HG03571 (cell line): ENCODE results near the gene KCTD16.

Experiments used
- ATAC-seq: cut with Tn5 transposase; IDR thresholded peaks from one replicate; pipeline ENCODE4 v1.9.1; 2021; ENCODE audit not compliant: unreplicated experiment

KCTD16 gene

DNA sequence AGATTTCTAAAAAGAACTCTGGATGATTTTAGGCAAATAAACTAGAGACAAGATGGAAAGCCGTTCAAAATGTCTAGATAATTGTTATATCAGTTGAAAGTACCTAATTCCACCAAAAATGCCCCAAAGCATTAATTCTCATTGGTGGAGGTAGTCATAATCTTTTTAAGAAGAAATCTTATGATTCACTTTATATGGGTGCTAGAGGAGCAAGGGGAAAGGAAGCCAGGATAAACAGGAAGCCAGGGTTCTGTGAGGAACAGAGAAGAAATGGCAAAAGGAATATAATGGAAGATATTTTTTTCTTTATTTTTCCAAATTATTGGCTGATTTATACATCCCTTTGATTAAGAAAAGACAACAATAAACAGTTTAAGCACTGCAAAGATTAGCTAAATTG is 8.0 kb upstream of the KCTD16 start:
- no peak for ATAC-seq

DNA sequence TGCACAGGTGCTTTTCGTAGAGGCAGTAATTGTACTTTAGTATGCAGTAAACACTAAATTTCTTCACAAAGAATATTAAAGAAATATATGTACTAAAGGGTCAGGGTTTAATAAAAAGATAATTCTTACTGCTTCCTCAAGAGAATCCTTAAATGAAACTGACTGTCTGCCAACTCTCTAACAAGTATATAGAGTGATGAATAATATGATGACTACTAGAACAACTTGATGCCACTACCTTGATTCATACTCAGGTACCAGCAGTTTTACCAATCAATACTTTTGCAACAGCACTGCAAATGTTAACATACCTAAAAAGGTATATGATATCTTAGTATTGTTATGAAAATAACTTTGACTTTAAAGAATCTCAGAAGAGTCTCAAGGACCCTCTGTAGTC is 4.0 kb upstream of the KCTD16 start:
- no peak for ATAC-seq

DNA sequence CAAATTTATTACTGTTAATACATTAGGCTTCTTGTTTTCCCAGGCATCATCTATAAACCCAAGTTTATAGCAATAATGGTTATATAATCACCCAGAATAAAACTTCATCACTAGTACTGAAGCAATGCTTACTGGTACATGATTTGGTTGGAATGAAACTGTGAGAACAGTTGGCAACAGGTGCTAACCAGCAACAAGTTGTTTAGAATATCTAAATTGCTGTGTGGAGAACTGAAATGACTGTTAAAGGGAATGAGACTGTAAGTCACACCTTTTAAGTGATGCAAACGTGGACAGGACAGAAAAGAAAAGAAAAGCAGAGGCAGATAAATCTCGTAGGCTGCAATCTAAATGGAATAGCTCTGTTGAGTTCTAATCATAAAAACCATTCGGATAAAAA is 2.7 kb upstream of the KCTD16 start:
- ATAC-seq, result no peak

DNA sequence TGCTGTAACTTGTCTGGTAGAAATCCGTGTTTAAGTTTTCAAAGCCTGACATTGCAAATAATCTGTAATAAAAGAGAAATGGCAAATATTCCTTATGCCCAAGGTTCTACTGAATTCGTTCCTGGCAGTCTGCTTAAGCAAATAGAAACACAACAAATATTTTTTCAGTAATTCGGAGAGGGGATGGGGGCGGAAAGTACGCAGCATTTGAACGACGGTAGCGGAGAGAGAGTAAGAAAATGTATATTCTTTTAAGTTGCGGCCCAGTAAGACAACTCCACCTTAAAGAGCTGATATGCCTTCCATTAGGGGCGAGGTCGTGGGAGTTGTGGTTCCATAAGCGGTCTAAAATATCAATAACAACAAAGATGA is 783 bp upstream of the KCTD16 start:
- ATAC-seq, result no peak

DNA sequence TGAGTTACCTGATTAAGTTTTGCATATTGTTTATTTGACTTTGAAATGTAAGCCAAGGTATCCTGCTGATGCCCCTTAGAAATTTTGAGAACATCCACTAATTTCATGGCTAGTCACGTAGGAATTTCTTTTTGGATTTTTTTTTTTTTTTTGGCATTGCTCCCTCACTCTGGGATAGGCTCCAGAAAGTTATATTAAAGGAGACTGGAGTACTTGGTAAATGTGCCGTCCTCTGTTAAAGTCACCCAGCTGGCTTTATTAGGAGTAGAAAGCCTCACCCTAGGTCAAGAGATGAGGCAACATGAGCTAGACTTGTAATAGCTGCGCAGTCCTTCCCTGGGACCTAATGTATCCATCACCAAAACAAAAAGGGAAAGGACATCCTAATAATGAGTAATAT is 3.1 kb downstream of the KCTD16 start:
- no peak for ATAC-seq

DNA sequence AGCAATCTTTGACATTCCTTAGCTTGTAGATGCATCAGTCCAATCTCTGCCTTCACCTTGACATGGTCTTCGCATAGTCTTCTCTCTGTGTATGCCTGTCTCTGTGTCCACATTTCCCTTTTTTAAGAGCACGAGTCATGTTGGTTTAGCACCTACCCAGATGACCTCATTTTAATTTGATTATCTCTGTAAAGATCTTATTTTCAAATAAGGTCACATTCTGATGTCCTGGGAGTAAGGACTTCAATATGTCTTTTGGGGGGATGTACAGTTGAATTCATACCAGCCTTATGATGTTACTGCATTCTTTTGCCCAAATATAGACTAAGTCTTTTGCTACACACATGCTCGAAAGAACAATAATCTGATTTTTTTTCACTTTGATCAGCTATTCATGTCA is 6.9 kb downstream of the KCTD16 start:
- ATAC-seq, result no peak

DNA sequence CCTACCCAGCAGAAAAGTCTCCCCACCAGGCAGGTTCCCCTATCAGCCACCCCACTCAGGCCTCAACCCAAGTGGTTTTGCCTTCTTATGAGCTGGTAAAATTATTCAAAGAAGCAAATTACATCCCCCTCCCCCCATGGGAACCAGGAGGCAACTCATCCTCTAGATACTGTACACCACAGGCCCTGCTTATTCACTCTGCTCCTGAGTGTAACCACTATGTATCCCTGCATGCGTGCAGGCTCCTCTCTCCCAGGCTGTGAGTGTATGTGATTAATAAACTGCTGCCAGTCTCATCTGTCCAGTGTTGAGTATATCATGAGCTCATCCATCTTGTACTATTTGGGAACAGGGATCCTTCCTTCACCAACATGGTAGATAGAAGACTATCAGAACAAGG is 8.6 kb downstream of the KCTD16 start:
- ATAC-seq, result no peak

DNA sequence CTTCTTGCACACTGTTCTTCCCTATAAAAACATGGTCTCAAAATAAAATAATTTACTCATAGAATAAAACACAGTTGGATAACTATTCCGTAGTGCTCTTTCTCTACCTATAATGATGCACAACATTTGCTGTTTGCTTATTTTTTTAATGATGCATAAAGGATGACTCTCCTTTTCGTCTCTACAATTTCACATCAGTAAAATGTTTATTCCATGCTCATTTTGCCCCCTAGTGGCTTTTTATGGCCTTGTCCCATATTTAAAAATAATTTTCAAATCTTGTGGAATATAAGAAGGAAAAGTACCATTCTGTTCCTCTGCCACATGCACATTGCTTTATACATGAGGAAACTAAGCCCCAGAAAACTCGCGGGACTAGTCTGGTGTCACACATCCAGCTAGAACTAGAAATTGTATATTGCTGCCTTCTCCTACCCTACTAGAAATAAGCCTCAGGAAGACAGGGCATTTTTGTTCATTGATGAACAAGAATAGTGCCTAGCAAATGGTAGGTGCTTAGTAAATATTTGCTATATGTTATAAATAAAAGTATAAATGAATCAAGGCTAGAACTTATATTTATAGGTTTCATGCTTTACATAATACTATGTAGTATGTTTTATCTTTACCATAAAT is 12.7 kb downstream of the KCTD16 start:
- ATAC-seq, result no peak

DNA sequence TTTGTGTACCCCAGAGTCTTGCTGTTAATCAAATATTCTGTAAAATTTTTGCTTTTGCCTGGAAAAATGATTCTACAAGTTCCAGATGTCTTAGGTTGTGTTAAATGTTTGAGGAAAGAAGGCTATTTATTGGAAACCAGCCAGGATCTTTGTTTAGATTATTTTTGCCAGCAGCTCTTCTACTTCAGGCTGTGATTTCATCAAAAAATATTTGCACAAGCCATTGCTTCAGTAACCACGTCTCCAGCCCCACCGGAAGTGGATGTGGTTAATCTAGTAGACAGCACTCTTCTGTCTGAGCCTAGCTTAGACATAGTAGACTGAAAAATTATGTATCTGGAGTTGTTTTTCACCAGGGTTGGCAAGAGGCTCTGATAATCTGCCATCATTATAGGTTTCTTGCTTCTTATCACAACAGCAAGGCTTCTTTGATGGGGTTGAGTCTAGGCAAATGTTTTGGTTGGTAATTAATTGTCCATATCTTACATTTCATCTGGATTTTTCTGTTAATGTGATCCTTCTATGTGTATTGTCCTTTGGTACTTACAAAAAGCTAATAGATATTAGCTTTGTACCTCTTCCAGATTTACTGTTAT is 17.1 kb downstream of the KCTD16 start:
- ATAC-seq, result peak; percentile 77

DNA sequence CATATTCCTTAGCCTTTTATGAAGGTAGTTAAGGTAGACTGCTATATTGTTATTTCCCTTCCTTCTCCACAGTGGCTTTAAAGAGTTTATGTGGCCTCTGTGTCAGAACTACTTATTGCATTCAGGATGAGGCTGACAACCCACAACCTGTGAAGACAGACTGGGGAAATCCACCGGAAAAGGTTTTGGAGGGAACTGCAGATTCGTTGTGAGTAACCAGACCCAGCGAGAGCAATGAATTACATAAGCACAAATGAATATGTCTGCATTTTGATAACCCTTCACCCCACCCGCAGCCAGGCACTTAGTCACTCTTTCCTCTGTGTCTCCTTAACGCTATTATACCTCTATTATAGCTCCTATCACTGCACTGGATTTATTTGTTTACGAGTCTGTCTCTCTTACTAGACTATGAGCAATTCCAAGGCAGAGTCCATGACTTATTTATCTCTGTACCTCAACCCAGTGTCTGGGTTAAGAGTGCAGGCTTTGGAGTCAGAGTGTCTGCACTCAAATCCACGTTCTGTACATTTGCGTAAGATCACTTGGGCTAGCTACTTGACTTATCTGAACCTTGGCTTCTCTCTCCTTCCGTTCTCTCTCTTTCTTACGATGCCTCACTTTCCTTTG is 19.2 kb downstream of the KCTD16 start:
- peak; percentile 61 for ATAC-seq

DNA sequence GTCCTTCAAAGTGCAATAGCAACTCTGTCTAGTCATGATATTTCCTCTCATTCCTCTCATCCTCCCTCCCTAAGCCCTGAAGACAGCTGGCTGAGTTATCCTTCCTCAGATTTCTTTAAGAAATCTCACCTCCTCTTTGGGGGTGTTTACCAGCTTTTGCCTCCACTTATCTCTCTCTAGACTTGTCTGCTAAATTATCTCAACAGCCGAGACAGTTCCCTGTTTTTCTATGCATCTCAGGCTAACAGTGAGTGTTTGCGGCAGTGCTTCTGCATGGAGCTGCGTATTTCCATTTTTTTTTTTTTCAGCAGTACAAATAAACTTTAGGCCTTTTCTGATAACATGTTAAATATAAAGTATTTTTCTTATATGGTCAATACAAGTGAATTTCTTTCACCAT is 20.9 kb downstream of the KCTD16 start:
- ATAC-seq, result no peak

DNA sequence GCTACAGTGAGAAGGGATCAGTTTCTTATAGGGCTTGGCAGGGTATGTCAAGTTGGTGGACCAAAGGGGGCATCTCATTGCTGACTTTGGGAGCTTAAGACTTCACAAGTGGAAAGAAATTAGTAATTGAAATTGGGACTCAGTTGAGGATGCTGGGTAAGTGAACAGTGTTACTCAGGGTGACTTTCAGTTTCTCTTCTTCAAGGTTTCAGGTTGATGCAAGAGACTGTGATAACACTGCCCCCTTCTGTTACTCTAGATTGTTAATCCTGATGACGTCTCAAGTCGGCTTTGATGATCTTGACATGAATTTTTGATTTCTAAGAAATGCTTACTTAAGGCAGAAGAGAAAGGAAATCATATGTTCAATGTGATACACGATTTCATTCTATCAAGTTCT is 21.3 kb downstream of the KCTD16 start:
- ATAC-seq, result peak; percentile 80

DNA sequence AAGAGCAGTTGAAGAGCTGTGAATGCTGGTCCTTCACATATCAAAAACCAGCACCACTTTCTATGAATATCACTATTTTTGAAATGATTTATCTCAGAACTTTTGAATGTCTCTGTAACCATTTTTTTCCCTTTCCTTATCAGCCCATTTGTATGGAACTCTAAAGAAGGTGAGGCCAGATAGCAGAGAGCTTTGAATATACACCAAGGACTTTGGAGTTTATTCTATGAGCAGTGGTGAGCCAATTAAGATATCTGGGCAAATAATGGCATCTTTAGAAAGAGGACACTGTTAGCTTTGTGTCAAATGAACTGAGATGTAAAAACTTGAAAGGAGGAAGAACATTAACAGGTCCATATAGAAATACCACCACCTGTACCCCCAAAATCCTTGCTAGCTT is 22.0 kb downstream of the KCTD16 start:
- no peak for ATAC-seq

DNA sequence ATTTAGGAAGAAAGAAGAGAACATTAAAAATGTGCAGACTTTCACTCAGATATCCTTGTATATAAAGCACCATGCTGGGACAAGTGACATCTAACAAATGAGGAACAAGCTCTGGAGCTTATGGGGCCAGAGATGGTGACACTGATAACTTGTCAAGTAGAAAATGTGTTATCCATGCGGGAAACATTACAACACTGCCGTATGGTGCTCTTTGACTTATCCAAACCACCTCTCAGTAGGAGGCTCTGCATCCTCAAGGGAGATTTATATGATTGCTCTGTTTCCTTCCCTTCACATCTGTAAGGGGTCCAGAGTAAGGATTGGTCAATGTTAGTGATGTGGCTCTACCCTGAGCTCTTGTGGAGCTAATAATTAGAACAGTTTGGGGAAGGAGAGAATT is 23.5 kb downstream of the KCTD16 start:
- ATAC-seq, result no peak

DNA sequence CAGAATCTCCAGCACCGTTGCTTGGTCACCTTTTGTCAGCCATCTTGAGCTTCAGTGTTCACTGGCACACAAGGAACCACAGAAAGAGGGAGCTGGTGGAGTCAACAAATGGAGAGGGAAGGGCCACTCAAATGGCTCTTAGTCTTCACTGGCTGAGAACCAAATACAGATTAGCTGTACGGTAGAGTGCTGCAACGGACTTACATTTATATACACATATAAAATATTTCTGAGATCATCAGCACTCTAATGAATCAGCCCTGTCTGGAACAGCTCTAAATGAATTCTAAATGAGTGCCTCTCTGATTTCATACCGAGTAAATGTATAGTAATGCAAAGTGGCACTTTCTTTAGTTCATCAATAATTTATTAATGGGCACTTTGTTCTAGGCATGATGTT is 24.8 kb downstream of the KCTD16 start:
- no peak for ATAC-seq

DNA sequence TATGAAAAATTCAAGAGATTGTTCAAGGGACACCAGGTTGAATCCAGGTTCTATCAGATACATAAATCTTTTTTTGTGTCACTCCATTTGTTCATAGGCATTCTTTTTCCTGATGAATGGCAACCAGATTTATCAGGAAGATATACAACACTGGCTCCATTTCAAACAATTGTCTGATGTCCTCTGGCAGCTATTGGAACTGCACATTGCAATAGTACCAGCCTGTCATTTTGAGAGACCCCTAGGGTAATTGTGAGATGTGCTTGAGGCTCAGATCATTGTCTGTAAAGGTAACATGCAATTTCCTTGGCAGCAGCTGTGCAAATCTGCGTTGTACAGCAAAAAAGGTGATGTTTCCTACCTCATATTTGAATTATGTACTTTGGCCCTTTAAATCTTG is 25.9 kb downstream of the KCTD16 start:
- ATAC-seq, result no peak

DNA sequence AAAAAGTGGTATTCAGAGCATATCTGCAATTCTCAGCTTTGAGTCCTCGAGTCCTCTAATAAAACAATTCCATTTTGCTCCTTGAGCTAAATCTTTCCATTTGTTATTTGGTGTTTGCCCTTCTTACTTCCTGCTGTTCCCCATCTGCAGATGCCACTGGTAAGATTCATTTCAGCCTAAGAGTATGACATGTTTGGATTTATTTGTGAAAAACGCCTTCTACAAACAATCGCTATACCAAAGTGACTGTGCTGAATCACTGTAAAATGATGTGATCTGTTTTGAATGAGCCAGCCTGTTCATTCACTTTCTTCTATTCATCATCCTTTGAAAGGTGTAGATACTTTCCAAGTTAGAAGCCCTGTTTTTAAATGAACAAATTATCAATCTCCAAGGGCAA is 27.7 kb downstream of the KCTD16 start:
- ATAC-seq, result no peak

DNA sequence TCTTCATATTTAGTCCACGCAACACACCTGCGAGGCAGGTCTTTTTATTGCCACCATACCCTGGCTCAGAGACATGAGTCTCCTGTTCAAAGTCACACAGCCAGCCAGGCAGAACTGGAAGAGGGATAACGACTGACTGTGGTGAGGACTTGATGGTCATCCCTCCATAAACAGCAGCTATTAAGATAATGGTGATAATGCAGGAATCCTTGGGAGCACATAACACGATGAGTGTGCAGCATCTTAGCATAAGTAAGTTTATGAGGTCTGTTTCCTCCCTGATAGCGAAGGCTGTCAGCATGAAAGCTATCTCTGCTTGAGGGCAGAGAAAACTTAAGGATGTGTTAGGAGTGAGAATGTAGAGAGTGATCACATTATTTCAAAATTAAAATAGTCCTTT is 30.9 kb downstream of the KCTD16 start:
- ATAC-seq, result no peak

DNA sequence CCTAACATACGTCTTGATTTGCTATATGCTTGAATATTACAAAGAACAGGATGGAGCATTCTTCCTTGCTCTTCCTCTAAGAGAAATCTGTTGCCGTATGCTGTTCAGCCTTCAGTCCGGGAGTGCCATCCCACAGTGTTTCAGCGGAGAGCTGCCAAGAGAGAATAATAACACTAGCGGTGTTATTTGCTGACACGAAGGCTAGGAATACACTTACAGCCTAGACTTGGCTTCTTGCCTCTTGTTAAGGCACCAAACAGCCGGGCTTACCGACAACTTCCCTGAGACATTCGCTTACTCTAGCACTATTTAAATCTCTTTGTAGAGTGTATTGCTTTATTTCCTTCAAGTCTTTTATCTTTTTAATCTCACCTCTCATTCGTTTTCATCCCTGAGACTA is 31.4 kb downstream of the KCTD16 start:
- no peak for ATAC-seq

DNA sequence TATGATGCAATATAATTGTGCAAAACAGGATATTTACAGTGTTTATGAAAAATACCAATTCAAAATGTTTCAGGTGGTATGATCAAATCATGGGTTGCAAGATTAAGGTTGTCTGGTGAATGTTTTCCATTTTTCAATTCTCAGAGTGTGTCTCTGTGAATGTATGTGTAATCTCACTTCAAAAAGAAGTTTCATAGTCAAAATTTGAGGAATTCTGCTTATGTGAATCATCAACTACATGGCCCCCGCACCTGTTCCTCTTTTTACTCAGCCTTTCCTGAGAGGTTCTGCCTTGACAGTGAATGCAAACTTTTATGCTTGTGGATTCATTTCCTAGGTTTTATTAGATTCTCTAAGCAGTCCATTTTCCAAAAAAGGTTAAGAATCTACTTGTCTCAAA is 32.1 kb downstream of the KCTD16 start:
- no peak for ATAC-seq

DNA sequence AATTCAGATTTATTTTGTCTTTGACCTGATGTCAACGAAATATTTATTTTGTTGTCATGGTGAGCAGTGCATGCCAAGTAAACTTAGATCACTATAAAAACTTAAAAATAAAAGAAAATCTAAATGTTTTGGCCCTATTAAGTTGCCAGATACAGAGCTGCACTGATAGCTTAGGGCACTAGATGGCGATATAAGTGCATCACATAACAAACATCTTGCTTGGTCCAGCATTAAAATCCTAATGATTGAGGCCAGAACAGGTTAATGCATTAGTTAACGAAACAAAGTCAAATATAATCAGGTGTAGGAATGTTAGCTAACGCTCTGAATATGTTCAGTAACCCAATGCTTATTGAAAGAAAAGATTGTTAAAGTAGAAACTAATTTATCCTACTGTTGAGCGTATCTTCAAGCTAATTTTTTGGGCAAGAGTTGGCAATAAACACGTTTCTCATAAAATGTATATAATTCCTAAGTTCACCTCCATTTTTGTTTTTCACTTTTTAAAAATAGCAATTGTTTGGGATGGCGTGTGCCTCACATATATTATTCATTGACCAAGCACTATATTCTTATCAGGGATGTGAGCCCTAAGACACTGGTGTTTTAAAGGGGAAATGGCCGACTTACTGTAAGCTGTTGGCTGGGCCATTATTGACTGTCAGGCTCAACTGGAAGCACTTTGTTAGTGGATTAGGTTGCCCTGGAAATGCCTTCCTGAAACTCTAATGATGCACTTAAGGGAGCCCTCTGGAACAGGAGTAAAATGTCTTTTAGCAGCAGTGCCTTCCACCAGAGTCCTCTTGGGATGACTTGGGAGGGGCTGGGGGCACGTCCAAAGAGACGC is 33.3 kb downstream of the KCTD16 start:
- ATAC-seq, result peak; percentile 79

DNA sequence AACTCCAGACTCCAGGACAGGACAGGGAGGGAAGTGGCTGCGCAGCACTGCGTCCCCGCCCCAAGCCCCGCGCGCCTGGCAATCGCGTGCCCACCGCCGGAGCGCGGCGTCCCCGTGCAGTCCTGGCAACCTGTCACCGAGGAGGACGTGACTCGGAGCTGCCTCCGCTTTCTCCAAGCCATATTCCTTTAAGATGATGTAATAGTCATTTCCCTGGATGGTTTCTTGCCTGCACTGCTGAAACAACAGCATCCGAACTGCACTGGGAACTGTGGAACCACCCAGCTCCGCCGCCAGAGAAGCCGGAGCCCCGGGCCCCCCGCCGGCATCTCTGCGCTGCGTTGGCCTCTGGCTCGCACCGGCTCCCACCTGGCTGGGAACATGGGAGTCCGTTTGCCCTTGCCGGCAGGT is 34.5 kb downstream of the KCTD16 start:
- ATAC-seq, result no peak
